Brain pericyte (primary cell): ENCODE measurements around the gene AFDN.

Source experiments
- DNase-seq: peaks from one replicate; pipeline ENCODE4 v3.0.0-alpha.2; 2012; ENCODE audit warnings: low read depth, low spot score

Gene AFDN, protein sequence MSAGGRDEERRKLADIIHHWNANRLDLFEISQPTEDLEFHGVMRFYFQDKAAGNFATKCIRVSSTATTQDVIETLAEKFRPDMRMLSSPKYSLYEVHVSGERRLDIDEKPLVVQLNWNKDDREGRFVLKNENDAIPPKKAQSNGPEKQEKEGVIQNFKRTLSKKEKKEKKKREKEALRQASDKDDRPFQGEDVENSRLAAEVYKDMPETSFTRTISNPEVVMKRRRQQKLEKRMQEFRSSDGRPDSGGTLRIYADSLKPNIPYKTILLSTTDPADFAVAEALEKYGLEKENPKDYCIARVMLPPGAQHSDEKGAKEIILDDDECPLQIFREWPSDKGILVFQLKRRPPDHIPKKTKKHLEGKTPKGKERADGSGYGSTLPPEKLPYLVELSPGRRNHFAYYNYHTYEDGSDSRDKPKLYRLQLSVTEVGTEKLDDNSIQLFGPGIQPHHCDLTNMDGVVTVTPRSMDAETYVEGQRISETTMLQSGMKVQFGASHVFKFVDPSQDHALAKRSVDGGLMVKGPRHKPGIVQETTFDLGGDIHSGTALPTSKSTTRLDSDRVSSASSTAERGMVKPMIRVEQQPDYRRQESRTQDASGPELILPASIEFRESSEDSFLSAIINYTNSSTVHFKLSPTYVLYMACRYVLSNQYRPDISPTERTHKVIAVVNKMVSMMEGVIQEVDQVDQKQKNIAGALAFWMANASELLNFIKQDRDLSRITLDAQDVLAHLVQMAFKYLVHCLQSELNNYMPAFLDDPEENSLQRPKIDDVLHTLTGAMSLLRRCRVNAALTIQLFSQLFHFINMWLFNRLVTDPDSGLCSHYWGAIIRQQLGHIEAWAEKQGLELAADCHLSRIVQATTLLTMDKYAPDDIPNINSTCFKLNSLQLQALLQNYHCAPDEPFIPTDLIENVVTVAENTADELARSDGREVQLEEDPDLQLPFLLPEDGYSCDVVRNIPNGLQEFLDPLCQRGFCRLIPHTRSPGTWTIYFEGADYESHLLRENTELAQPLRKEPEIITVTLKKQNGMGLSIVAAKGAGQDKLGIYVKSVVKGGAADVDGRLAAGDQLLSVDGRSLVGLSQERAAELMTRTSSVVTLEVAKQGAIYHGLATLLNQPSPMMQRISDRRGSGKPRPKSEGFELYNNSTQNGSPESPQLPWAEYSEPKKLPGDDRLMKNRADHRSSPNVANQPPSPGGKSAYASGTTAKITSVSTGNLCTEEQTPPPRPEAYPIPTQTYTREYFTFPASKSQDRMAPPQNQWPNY (N-terminal part only)

DNA sequence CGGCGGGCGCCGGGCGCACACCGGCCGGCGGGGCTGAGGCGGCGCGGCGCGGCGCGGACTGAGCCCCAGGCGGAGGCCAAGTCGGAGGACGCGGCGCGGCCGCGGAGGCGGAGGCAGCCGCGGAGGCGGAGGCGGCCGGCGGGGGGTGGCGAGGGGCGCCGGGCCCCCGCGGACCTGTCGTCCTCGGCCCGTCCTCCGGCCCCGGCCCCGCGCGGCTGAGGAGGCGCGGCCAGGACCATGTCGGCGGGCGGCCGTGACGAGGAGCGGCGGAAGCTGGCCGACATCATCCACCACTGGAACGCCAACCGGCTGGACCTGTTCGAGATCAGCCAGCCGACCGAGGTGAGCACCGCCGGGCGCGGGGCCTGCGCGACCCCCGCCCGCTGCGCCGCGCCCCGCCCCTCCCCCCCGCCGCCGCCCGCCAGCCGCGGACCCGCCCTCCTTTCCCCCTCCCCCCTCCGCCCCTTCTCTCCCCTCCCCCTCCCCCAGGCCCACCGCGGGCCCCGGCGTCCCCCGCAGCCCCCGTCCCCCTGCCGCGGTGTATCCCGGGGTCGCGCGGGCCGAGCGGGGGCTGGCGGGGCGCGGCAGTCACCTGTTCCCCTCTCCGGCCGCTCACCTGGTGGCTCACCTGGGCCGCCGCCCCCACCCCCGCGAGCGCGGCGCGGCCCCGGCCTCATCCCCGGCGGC is at the start of gene AFDN:
Gene AFDN, plus strand, starts transcription at position 16 of the 687 bp plus-strand sequence. Its CDS starts 222 bp downstream, at position 238.
- no peak for DNase-seq

DNA sequence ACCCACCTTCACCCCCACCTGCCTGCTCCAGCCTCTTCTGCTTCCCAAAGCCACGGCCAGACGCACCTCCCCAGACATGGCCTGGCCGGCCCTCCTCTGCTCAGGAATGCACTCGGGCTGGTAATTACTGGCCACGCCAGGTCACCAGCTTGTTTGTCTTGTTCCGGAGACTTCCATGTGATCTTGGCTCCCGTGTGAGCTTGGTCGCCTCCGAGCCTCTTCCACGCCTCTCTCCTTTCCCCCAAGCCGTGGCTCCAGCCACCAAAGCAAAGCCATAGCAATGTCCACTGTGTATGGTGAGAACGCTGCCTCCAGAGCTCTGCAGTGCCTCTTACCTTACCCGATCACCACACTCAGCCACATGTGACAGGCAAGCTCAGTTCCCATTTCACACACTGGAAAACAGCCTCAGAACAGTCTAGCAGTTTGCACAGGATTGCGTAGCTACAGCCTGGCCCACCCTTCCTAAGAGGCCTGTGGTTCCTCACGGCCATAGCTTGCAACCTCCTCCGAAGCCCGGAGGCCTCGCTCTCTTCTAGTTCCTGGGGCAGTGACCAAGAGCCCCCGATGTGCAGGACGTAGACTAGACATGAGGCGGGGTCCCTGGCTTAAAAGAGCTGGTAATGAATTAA is 48.1 kb upstream of the AFDN start:
- DNase-seq: no peak

DNA sequence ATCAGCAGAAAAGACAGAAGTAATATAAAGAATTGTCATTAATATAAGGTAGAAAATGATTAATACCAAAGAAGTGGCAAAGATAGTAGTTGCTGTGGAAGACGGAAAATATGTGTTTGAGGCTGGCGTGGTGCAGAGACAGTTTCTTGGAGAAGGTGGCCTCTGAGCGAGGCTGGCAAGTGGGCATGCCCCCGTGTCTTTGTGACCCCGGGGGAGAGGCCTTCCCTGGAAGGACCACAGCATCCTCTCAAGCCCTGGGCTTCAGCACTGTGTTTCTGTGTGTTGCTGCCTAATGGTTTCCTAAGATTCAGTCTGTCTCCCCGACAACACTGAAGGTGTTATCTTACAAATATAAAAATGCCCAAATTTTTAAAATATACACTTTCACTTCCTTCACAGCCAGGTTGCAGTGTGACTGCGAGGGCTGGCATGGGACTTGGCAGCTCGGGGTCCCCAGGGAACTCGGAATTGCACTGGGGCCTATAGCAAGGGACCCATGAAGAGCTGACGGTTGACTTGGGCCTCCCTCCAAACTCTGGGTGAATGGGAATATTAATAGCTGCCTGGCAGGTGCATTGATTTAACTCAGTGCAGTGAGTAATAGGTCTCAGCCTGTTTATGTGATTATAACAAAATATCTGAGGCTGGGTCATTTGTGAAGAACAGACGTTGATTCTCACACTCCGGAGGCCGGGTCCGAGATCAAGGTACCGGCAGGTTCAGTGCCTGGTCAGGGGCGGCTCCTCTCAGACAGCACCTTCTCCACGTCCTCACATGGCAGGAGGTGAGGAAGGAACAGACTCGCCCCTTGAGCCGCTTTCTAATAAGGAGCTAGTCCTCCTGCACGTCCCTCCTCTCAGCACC is 47.4 kb upstream of the AFDN start:
- no peak for DNase-seq

DNA sequence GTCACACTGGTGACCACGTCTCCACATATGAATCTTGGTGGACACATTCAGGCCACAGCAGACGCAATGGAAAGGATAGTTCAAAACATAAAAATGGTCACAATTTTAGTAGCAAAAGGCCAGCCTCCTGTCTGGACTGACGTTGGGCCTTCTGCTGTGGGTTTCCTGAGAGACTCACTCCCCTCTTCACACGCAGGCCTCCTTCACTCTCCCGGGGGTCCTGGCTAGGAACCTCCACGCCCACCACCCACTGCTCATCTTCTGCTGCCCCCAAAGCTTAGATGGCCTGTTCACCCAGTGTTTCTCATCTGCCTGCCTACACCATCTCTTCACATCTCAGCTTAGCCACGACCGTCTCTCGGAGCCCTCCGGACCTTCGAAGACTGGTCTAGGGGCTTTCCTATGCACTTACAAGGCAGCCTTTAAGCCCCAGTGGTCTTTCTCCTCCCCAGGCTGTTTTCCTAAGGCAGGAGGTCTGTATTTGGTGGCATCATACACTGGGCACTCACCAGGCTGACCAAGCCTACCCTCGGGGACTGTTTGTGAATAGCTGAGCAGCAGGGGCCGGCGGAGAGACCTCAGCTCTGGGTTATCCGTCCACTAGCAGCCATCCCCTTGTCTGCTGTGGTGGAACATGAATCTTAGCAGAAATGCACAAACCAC is 46.6 kb upstream of the AFDN start:
- DNase-seq: no peak

DNA sequence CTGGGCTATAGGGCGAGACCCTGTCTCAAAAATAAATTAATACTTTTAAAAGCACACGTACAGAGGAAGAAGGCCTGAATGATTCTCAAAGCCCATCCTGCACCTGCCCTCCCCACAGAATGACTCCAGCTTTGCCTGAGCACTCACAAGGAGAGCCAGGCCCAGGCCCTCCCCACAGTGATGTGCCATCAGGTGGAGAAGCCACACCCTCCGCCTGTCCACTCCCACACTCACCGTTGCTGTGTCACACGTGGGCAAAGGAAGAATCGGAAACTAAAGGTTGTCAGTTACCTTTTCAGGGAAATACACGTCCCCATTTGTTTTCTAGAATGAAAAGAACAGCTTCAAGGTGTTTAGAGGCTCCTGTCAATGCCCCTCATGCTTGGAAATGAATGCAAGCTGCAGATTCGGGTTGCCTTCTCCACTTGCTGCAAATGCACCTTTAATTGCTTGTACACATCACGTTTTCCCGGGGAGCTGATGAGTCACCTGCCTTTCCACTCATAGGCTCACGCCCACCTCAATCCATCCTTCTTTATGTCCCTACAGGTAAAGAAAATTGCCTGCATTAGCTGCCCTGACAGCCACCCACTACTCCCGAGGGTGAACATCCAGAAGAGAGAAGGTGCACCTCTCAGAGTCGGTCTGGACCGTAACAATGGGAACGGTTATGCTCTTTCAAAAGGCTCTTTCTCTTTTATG is 45.5 kb upstream of the AFDN start:
- no peak for DNase-seq

DNA sequence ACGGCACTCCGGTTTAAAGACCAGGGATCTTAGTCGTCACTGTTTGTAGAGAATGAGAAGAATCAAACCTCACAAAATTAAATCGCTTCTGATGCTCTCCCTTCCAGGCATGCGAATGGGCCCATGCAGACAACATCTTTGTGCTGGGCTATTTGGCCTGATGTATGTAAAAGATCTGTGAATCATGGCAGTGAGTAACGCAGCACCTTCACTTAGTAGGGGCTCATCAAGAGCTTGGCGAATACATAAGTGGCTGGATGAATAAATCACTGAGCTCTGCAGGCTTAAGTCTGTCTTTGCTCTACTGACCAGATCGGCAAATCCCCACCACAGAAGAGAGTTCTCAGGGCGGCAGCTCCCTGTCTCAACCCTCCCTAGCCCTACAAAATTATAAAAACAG is 44.8 kb upstream of the AFDN start:
- no peak for DNase-seq

DNA sequence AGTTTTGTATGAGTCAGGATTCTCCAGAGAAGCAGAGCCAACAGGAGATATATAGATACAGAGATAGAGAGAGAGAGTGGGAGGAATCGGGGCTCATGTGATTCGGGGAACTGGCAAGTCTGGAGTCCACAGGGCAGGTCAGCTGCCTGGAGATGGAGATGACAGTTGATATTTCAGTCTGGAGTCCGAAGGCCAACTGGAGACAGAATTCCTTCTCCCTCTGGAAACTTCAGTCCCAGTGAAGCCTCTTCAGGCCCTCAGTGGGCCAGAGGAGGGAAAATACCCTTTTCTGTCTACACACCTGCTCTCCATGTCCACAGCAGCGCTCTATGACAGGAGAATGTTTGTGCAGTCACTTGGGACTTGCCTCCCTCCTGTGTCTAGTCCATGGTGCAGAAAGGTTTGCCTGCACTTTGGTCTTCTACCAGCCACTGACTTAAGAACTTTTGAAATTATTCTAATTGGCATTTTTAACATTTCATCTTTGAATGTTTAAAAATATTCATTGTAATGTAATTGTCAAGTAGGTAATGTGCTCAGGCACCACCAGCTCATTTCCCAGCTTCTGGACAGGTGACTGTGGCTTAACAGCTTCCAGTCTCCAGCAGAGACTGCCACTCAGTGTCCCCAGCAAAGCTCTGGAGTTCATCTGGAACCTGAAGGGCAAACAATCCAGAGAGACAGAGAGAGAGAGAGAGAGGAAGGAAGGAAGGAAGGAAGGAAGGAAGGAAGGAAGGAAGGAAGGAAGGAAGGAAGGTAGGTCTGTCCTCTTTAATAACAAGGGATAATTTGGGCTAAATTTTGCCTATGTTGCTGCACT is 43.8 kb upstream of the AFDN start:
- no peak for DNase-seq

DNA sequence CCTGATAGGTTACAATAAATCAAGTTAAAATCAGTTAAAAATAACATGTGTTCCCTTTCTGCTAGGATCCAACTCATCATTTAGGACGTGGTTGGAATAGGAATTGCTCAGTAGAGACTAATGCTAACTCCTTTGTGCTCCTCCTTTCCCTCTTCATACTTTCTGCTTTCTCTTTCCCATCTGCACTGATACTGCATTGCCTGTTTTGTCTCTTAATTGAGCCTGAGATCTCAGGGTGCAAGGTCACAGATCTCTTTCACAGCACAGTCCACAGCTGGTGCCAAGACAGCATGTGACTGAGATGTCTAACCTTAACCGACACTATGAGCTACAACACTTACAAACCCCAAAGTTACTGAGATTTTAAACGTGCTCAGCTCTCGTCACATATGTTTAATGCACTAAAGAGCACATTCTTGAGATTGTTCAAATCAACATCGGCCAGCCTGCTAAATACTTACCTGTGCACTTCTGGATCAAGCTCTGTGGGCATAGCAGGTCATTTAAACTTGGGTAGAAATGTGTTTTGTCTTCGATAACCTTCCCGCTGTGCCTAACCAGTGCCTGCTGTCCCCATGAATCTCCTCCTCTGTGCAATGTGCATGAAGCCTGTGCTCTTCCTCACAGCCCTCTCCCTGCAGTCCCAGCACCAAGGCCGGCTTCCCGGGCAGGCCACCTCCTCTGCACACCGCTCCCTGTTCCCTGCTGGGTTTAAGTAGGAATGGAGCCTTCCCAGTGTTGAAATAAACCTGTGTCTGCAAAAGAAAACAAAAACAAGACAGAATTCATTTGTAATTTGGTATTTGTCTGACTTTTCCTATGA is 39.6 kb upstream of the AFDN start:
- DNase-seq: no peak

DNA sequence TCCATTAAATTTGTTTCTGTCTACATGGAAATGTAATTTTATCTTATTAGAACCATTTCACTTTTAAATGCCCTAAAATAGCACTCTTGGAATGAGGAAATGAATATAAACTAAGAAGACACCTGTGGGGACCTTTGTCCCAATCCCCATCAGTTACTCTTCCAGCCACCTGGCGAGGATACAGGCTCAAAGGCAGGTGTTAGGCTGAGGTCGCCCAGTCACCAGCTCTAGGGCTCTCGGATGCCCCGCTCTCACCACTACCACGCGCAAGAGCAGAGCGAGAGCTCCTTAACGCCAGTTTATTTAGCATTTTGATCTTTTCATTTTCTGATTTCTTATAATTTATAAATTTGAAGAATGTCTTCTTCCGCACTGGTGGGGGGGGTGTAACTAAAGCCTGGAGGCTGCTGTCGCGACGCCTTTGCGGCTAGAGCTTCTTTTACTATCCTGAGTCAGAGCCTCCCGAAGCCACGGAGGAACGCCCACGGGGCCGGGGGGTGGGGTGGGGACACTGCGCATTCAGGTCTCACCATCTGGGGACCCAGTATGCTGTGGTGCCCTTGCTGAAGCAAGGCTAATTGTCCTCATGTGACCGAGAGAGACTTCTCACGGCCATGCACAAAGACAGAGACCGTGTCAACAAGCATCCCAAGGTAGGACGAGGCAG is 38.7 kb upstream of the AFDN start:
- DNase-seq: no peak

DNA sequence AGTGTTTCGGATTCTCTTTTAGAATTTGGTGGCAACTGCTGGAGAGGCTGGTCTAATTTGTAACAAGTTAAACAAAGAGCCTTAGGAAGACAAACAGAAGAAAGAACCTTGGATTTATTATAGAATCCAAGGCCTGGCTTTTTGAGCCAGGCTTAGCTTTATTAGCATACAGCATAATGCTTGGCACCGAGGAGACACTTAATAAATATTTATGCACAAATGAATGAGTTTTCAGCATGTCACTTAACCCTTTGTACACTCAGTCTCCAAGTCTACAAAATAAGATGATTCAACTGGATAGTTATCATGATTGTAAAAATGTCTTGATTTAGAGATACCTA is 38.2 kb upstream of the AFDN start:
- no peak for DNase-seq

DNA sequence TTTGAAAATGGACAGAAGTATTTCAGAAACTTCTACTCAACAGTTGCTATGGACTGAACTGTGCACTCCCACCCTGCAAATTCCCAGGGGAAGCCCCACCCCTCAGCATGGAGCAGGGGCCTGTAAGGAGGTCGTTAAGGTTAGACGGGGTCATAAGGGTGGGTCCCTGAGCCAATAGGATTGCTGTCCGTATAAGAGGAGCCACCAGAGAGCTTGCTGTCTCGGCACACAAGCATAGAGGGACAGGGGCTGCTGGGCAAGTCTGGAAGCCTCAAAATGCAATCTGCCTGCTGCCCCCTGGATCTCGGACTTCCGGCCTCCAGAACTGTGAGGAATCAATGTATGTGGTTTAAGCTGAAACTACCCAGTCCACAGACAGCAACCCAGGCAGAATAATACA is 37.4 kb upstream of the AFDN start:
- no peak for DNase-seq

DNA sequence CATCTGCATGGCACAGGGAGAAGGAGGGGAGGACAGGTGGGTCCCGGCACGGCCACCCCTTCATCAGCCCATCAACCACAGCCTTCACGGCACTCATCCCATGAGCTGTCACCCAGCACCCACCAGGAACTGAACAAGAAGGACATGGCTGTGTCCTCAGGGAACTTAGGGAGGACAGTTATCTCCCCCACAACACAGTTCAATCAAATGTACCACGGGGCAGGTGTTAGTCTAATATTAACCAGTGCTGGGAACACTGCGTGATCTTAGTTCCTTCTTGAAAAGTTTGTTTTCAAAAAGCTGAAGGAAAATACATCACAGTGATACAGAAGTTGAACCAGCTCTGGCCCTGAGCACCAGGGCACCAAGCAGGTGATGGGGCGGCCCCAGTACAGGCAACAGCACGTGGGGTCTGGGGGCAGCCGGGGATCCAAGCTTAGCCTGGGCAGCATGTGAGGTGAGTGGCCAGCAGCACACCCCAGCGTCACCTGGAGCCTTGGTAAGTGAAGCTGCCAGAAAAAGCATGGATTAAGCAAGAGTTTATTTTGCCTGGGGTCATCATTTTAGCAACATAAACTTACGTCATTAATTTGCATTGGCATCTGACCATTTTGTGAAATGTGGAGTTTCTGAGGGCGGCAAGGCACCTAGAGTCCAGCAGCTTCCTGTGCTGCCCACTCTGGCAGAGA is 35.5 kb upstream of the AFDN start:
- no peak for DNase-seq

DNA sequence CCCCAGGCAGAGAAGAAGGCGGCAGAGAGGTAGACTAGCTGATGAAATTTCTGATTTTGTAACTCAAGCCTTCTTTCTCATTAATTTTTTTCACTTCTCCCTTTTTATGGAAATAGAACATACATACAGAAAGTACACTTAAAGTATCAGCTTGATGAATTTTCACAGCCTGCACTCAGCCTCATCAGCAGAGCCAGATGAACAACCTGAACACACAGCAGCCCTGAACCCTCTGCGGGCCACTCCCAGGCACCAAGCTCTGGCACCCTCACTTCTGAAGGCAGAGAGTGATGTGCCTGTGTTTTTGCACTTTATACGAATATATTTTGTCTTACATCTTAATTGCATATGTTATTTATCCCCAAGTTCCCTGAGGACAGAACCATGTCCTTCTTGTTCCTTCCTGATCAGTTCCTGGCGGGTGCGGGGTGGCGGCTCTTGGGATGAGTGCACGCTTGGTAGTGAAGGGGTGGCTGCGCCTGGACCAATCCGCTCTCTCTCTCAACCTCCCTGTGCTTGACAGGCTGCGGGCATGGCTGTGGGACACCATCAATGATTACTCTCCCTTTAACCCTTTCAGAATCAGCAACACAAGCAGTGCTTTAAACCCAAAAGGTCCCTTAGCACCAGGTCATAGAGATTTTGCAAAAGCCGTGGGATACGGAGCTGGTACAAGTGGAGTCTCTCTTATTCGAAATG is 34.8 kb upstream of the AFDN start:
- DNase-seq: no peak

DNA sequence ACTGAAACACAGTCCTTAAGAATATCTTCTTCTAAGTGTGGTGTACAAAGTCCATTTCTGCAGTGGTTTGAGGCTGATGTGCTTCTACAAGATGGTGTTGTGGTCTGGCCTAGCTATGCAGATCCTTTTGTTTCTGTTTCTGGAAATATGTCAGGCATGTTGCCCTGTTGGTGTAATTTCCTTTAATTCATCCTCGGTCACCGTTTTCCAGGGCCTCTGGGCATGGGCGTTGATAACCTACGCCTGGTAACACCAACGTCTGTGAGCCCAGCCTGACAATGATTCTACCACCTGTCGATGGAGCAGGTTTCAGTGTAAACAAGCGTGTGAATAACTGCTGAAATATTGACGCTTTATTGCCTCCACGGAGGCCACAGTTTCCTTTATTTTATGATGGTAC is 33.3 kb upstream of the AFDN start:
- no peak for DNase-seq
